CD4-positive, alpha-beta T cell (primary cell): ENCODE data around the gene PCDHB2. TPM values are rescaled to one million over a fixed set of nuclear protein-coding genes. Genes with fewer than 3 reads are reported as not detected.
"Not testable (repeated sequence)": the region's sequence is repeated elsewhere in the genome, so short reads cannot be mapped to it uniquely, and the experiment has no call there.

ENCODE experiments used
- ATAC-seq: fragments of 200-7000 bp; cut with Tn5 transposase; one replicate; pipeline ENCODE4 v1.10.0; 2022; ENCODE audit warnings: mild to moderate bottlenecking; ENCODE audit not compliant: poor library complexity
- CTCF ChIA-PET: fragments of 350-600 bp; sonication (Branson Sonifier 250); formaldehyde crosslinking; loops from one replicate; lab custom pipeline; 2021; ENCODE audit warnings: antibody characterized with exemption, inconsistent platforms; lab: Charles Lee
- POLR2A ChIA-PET: fragments of 350-600 bp; sonication (Branson Sonifier 250); formaldehyde crosslinking; loops from one replicate; lab custom pipeline; 2021; ENCODE audit warnings: antibody characterized with exemption, inconsistent platforms; lab: Charles Lee
- DNase-seq, 14 experiments: peaks; one replicate each; pipeline ENCODE4 v3.0.0-alpha.2; 2013 to 2020; ENCODE audit warnings: mixed read lengths in 2 of 14
- H3K27ac ChIP-seq, 2 donors: one replicate each; pipeline versions ENCODE4 v1.5.1 to v1.7.0; 2013; ENCODE audit warnings: low read length in 2 of 2, low read depth in 1 of 2, mild to moderate bottlenecking in 1 of 2
- H3K27me3 ChIP-seq, 2 experiments: 1 replicate in 1 of 2; 2 replicates in 1 of 2; pipeline versions ENCODE4 v1.6.1 to v1.7.0; 2013; ENCODE audit warnings: low read length in 2 of 2, control low read depth in 1 of 2, mild to moderate bottlenecking in 1 of 2, moderate library complexity in 1 of 2; ENCODE audit not compliant: insufficient read depth in 2 of 2, control insufficient read depth in 1 of 2
- H3K36me3 ChIP-seq: one replicate; pipeline ENCODE4 v1.6.1; 2013; ENCODE audit warnings: low read length, control low read depth; ENCODE audit not compliant: insufficient read depth
- H3K4me1 ChIP-seq: one replicate; pipeline ENCODE4 v1.6.1; 2013; ENCODE audit warnings: low read length, control low read depth; ENCODE audit not compliant: insufficient read depth
- H3K4me3 ChIP-seq: one replicate; pipeline ENCODE4 v1.5.1; 2013; ENCODE audit warnings: mild to moderate bottlenecking, low read length, moderate library complexity
- H3K9me3 ChIP-seq, 2 experiments: 1 replicate in 1 of 2; 2 replicates in 1 of 2; pipeline versions ENCODE4 v1.6.1 to v1.7.0; 2013; ENCODE audit warnings: low read length in 2 of 2, mild to moderate bottlenecking in 2 of 2, control low read depth in 1 of 2, moderate library complexity in 1 of 2; ENCODE audit not compliant: control insufficient read depth in 1 of 2, insufficient read depth in 1 of 2
- H3K27ac Mint-ChIP-seq: one replicate; pipeline ENCODE4 v1.8.0; 2020; ENCODE audit warnings: mixed read lengths
- H3K27me3 Mint-ChIP-seq: one replicate; pipeline ENCODE4 v1.8.0; 2021; ENCODE audit warnings: mixed read lengths
- H3K36me3 Mint-ChIP-seq: one replicate; pipeline ENCODE4 v1.8.0; 2021; ENCODE audit warnings: low read depth, mixed read lengths
- H3K4me1 Mint-ChIP-seq: one replicate; pipeline ENCODE4 v1.8.0; 2021; ENCODE audit warnings: low read depth, mixed read lengths
- H3K4me3 Mint-ChIP-seq: one replicate; pipeline ENCODE4 v1.8.0; 2020; ENCODE audit warnings: mild to moderate bottlenecking, mixed read lengths
- H3K9me3 Mint-ChIP-seq: one replicate; pipeline ENCODE4 v1.8.0; 2020; ENCODE audit warnings: mixed read lengths
- CTCF ChIP-seq: fragments of 200-600 bp; IDR thresholded peaks from one replicate; pipeline ENCODE4 v1.8.0; 2022; ENCODE audit warnings: antibody characterized with exemption, mild to moderate bottlenecking
- intact Hi-C, 2 experiments: fragments of 100-400 bp; cut with DNase I in 1 of 2; cut with micrococcal nuclease in 1 of 2; formaldehyde crosslinking; loops; one replicate each; pipeline versions ENCODE4 v1.15.1 to v1.9.0; 2023 to 2025; cut with DNase I, micrococcal nuclease
- total RNA-seq, 174 experiments: library from RNA in 2 of 174; stranded (reverse) in 2 of 174; gene quantifications; one replicate each; pipeline ENCODE4 v1.2.3 and lab custom pipeline; 2021 to 2026

Gene PCDHB2
- total RNA-seq, 2 experiments from 2014 or later: not detected

- Mint-ChIP-seq H3K9me3 (peaks cover 10% of the 10 kb centered on the region), H3K27me3 (peaks cover 56% of the 10 kb centered on the region), H3K27ac (no peak overlapping the region), H3K4me3 (no peak overlapping the region), H3K4me1 (no peaks in the 10 kb centered on the region), H3K36me3 (no peaks in the 10 kb centered on the region)
- Histone ChIP-seq H3K27ac (no peak overlapping the region), H3K4me3 (no peak overlapping the region), H3K9me3 (peaks cover 0 to 42% of the 10 kb centered on the region in 2 experiments), H3K36me3 (no peaks in the 10 kb centered on the region), H3K4me1 (no peaks in the 10 kb centered on the region), H3K27me3 (peaks cover 19 to 29% of the 10 kb centered on the region in 2 experiments)
- ChIA-PET POLR2A (no interaction called here), CTCF (no interaction called here)
- intact Hi-C loops: no loop called here
- DNase-seq (no peak), ATAC-seq (no peak)
- TF ChIP-seq CTCF: no peak
Observed at GRCh38 chr5:141101059-141101458, 6.6 kb downstream of the PCDHB2 start.

- H3K9me3 ChIP-seq: peaks cover 0 to 35% of the 10 kb centered on the region in 2 experiments
- peaks cover 10% of the 10 kb centered on the region for H3K9me3 Mint-ChIP-seq
- H3K36me3 Mint-ChIP-seq, H3K36me3 ChIP-seq, H3K27ac ChIP-seq, H3K4me1 ChIP-seq, intact Hi-C loops, H3K4me1 Mint-ChIP-seq, CTCF ChIA-PET, H3K4me3 ChIP-seq, H3K27ac Mint-ChIP-seq, DNase-seq, ATAC-seq, POLR2A ChIA-PET, H3K4me3 Mint-ChIP-seq: not testable (repeated sequence)
- H3K27me3 ChIP-seq: peaks cover 19 to 29% of the 10 kb centered on the region in 2 experiments
- peaks cover 56% of the 10 kb centered on the region for H3K27me3 Mint-ChIP-seq
Observed at GRCh38 chr5:141102070-141102469, 7.7 kb downstream of the PCDHB2 start.

- not testable (repeated sequence) for H3K27ac Mint-ChIP-seq
Observed at GRCh38 chr5:141102471-141102870, 8.1 kb downstream of the PCDHB2 start.

GRCh38 chr5:141105350-141105749 is 10.9 kb downstream of the PCDHB2 start:
- Mint-ChIP-seq H3K27ac (no peak overlapping the region), H3K9me3 (peaks cover 6% of the 10 kb centered on the region), H3K36me3 (no peaks in the 10 kb centered on the region), H3K4me1 (no peaks in the 10 kb centered on the region), H3K4me3 (no peak overlapping the region), H3K27me3 (peaks cover 47% of the 10 kb centered on the region)
- intact Hi-C loops: no loop called here
- DNase-seq (no peak), ATAC-seq (no peak)
- Histone ChIP-seq H3K4me3 (no peak overlapping the region), H3K36me3 (no peaks in the 10 kb centered on the region), H3K4me1 (no peaks in the 10 kb centered on the region), H3K27me3 (peaks cover 10 to 15% of the 10 kb centered on the region in 2 experiments), H3K9me3 (peaks cover 0 to 34% of the 10 kb centered on the region in 2 experiments), H3K27ac (no peak overlapping the region)
- ChIA-PET POLR2A (no interaction called here), CTCF (no interaction called here)
- TF ChIP-seq CTCF: no peak

More at GRCh38 chr5:141102471-141102870, 8.1 kb downstream of the PCDHB2 start:
- ATAC-seq, H3K4me1 ChIP-seq, H3K4me1 Mint-ChIP-seq, H3K4me3 Mint-ChIP-seq, CTCF ChIA-PET, H3K36me3 Mint-ChIP-seq, DNase-seq, H3K27ac ChIP-seq, H3K4me3 ChIP-seq, intact Hi-C loops, H3K36me3 ChIP-seq, POLR2A ChIA-PET: not testable (repeated sequence)
- Histone ChIP-seq H3K9me3 (peaks cover 0 to 35% of the 10 kb centered on the region in 2 experiments), H3K27me3 (peaks cover 19 to 29% of the 10 kb centered on the region in 2 experiments)
- peaks cover 10% of the 10 kb centered on the region for H3K9me3 Mint-ChIP-seq
- peaks cover 52% of the 10 kb centered on the region for H3K27me3 Mint-ChIP-seq
